HG02884 (cell line): Measurements from ENCODE around the gene ARL17B.
"Not testable (repeated sequence)": the region's sequence is repeated elsewhere in the genome, so short reads cannot be mapped to it uniquely, and the experiment has no call there.

Experiments used
- ATAC-seq: cut with Tn5 transposase; IDR thresholded peaks from one replicate; pipeline ENCODE4 v1.9.1; 2021; ENCODE audit warnings: mild to moderate bottlenecking, moderate library complexity; ENCODE audit not compliant: unreplicated experiment

Gene ARL17B

DNA sequence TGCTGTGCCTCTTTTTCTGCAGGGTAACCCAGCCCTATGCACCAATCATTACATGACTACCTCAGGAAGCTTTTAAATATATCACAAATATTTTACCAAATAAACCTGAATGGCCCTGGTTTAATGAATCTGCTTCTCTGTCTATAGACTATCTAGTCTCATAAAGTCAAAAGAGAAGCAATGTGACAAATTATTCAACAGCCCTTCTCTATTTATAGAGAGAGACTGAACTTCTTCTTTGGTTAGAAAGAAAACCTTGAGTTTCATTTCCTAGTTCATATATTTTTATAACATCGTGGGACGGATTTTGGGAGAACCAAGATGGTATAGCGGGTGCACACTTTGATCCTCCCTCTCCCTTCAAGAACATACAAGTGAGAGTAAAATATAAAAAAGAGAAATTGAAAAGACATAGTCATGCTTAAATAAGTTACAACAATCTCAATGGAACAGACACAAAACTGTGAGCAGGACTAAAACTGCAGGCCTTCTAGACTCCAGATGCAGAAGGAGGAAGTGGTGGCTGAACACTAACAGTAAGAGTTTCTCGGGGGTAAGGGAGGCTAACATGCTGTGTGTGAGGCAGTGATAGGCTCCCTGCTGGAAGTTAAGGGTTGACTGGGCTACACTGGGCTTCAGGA is 70.5 kb downstream of the ARL17B start:
- peak; percentile 83 for ATAC-seq

GRCh38 chr17:46287587-46287986 is 74.0 kb downstream of the ARL17B start:
- ATAC-seq, result not testable (repeated sequence)

GRCh38 chr17:46286764-46287221 is 74.8 kb downstream of the ARL17B start:
- not testable (repeated sequence) for ATAC-seq

- ATAC-seq, result not testable (repeated sequence)
Observed at GRCh38 chr17:46285500-46285899, 76.1 kb downstream of the ARL17B start.

GRCh38 chr17:46284467-46284866 is 77.1 kb downstream of the ARL17B start:
- not testable (repeated sequence) for ATAC-seq

DNA sequence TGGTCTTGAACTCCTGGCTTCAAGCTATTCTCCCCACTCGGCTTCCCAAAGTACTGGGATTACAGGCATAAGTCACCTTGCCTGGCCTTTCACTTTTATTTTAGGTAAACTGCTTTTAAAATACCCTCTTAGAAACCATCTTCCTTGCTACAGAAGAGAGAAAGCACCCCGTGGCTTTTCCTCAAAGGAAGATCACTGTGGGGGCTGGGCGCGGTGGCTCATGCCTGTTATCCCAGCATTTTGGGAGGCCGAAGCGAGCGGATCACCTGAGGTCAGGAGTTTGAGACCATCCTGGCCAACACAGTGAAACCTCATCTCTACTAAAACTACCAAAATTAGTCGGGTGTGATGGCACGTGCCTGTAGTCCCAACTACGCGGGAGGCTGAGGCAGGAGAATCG is 78.9 kb downstream of the ARL17B start:
- not testable (repeated sequence) for ATAC-seq

DNA sequence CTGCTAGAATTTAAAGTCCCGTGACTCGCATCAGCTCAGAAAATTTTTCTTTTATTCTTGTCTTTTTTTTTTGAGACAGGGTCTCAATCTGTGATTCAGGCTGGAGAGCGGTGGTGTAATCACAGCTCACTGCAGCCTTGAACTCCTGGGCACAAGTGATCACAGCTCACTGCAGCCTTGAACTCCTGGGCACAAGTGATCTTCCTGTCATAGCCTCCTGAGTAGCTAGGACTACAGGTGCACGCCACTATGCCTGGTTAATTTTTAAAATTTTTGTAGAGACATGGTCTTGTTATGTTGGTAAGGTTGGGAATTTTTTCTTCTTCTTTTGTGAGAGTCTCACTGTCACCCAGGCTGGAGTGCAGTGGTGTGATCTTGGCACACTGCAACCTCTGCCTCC is 80.2 kb downstream of the ARL17B start:
- ATAC-seq, result not testable (repeated sequence)

GRCh38 chr17:46276728-46277479 is 84.7 kb downstream of the ARL17B start:
- ATAC-seq, result not testable (repeated sequence)

- no peak for ATAC-seq
Observed at GRCh38 chr17:46274238-46274637, 87.3 kb downstream of the ARL17B start.

DNA sequence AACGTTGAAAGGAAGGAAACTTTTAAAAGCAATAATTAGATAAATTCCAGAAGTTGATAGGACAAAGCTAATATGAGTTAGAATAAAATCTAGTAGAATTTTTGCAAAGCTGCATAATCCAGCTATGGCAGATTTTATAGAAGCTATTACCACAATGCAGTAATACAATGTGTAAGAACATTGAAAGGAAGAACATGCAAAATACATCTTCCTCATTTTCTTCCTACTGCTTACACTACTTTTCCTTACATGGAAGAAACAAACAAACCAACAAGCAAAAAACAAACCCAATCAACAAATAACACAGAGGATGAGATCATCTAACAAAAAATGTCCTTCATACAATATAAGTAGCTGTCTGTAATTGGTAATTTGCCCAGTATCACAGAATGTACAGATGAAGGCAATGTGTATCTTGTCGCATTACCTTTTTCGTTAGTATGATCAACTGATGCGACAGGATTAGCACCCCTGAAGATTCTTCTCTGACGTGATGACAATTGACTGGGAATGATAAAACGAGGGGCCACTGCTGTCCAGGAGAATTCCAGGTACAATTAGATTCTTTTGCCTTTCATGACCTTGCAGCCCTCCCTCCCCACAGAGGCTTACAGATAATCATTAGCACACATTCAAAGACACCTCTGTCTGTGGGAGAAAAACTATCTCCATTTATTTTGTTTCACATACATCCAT is 87.9 kb downstream of the ARL17B start:
- ATAC-seq, result no peak

DNA sequence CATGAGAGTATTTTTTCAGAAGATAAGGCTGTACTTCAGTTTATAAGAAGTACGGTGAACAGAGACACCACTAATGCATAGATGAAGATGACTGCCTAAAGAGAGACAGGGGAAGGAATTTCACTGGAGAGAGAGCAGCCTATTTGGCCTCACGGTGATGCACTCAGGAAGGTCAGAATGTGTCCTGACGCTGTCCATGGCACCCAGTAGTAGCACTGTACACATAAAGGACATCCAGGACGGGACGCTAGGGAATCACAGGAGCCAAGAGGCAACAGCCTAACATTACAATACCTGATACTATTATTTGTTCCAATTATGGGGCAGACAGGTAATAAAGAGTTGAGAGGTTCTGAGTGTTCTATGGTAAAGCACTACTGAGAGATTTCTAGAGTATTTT is 91.5 kb downstream of the ARL17B start:
- no peak for ATAC-seq

- peak; percentile 76 for ATAC-seq
Observed at GRCh38 chr17:46266656-46267544, 94.7 kb downstream of the ARL17B start.

DNA sequence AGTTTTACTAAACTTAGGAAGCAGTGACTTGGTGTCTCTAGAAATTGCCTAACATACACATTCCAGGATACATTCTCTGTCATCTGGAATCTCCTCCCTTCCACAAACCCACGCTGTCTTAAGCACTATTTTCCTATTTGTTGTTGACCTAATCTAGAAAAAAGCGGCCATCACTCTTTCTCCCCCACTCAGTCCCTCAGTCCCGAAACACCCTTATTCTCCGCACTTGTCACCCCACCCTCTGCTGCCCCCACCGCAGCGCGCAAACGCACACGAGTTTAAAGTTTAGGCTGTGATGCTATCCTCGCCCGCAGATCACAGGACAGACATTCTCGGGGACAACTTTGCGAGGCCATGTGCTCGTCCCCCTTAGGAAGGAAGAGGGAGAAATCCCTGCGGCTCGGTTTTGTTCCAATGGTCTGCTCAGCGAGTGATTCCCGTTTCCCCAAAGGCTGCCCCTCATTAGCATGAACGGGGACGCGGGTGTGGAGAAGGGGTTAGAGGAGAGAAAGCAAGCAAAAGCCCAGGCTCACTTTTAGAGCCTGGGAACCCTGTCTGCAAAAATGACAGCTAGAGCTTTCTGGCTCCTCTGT is 95.4 kb downstream of the ARL17B start:
- not testable (repeated sequence) for ATAC-seq

DNA sequence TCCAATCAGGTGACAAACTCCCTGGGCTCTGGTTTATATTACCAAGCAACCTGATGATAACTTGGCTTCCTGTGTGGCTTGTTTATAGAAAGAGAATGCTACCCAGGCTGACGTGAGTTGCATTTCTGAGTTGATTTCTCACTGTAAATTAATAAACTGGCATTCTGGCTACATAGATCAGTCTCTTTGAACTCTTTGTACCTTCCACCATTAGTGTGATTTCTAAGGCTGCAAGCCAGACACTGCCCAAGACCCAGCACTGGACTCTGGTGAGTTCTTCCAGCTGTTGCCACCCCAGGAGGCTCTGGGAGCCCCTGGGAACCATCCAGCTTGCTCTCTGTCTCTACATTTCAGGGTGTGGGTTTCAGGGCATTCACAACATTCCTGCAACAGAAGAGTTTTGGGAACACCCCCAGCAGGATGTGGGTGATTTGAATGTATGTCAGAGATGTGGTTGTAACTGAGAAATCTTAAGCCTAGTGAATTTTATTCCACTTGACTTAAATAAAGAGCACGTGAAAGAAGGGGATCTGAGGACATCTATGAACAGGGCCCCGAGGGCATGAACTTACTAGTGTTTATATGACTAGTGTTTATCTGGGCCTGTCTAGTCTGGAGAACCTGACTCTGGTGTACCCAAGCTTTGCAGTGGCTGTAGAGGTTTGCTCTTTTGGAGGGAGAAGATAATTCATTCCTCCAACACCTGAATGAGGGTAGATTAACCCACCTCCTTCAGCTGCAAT is 96.9 kb downstream of the ARL17B start:
- no peak for ATAC-seq

- no peak for ATAC-seq
Observed at GRCh38 chr17:46262271-46262670, 99.3 kb downstream of the ARL17B start.

- not testable (repeated sequence) for ATAC-seq
Observed at GRCh38 chr17:46259845-46260661, 101.5 kb downstream of the ARL17B start.

GRCh38 chr17:46256369-46256768 is 105.2 kb downstream of the ARL17B start:
- not testable (repeated sequence) for ATAC-seq

DNA sequence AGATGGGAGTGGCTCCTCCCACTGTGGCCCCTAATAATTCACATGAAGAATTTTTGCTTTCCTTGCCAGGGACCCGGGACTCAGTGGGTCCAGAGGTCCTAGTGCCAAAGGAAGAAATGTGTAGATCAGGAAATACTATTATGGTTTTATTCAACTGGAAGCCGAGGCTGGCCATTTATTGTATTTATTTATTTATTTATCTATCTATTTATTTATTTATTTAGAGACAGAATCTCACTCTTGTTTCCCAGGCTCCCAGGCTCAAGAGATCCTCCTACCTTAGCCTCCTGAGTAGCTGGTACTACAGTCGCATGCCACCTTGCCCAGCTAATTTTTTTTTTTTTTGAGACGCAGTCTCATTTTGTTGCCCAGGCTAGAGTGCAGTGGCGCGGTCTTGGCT is 107.4 kb downstream of the ARL17B start:
- not testable (repeated sequence) for ATAC-seq

GRCh38 chr17:46253722-46254121 is 107.8 kb downstream of the ARL17B start:
- not testable (repeated sequence) for ATAC-seq
